Stimulated activated CD4-positive, alpha-beta T cell treated with anti-CD3 and anti-CD28 coated beads, Interleukin-4, amount 100 ng/mL, for 48 hours (primary cell): ENCODE measurements around the gene CSNK1E.
"Not testable (repeated sequence)": the region's sequence is repeated elsewhere in the genome, so short reads cannot be mapped to it uniquely, and the experiment has no call there.

Source experiments
- DNase-seq, 2 donors: peaks; one replicate each; pipeline ENCODE4 v3.0.0-alpha.2; 2020; ENCODE audit warnings: low read depth in 2 of 2

CSNK1E gene

DNA sequence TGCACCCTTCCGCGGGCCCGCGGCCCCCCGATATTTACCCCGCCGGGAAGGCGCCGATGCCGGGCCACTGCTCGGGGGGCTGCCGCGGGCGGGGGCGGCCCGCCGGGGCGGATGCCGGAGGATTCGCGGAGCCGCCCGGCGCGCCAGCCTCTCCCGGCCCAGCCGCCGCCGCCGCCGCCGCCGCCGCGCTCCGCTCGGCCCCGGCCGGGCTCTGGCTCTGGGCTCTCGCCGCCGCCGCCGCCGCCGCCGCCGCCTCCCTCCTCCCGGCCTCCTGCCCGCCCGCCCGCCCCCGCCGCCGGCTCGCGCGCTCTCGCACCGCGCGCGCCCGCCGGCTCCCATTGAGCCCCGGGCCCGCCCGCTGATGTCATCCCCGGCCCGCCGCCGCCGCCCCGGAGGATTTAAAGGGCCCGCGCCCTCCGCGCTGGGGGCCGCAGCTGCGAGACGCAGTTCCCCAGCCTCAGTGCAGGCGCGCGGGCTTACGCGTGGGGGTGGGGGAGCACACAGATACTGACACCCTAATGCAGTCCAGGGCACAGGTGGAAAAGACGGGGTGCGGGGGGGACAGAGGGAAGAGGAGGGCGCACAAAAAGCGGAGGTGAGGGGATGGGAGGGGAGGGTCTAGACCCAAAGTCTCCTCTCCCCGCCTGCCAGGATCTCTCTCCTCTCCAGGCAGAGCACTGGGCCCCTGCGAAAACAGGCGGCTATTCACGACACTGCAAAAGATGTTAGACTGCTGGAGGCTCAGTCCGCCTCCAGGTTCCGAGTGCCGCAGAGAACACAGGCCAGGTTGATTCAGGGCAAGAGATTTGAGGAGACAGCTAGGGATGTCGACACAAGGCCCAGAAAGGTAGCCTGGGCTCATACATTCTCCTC is at the start of gene CSNK1E:
Gene CSNK1E (minus strand): TSS at position 312 of the 873 bp plus-strand sequence. CDS start 3,276 bp downstream, outside the sequence.
- DNase-seq: peak; percentile 54 to 59

DNA sequence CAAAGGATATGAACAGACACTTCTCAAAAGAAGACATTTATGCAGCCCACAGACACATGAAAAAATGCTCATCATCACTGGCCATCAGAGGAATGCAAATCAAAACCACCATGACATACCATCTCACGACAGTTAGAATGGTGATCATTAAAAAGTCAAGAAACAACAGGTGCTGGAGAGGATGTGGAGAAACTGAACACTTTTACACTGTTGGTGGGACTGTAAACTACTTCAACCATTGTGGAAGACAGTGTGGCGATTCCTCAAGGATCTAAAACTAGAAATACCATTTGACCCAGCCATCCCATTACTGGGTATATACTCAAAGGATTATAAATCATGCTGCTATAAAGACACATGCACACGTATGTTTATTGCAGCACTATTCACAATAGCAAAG is 48.6 kb upstream of the CSNK1E start:
- DNase-seq: not testable (repeated sequence)

DNA sequence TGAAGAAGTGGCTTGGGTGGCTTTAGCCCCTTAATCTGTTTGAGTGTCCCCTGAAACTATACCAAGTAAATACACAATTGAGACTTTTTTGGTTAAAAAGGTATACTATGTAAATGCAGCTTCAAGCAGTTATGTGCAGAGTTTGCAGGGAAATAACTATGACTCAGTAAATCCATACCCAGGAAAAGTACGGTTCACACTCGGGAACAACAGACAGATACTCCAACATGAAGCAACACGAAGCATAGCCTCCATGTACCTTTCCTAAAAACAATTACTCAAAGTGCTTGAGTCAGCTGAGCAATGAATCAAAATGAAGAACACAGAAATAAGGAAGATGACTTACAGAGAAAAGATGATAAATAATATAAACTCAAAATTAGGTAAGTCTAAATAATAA is 47.9 kb upstream of the CSNK1E start:
- DNase-seq: not testable (repeated sequence)

DNA sequence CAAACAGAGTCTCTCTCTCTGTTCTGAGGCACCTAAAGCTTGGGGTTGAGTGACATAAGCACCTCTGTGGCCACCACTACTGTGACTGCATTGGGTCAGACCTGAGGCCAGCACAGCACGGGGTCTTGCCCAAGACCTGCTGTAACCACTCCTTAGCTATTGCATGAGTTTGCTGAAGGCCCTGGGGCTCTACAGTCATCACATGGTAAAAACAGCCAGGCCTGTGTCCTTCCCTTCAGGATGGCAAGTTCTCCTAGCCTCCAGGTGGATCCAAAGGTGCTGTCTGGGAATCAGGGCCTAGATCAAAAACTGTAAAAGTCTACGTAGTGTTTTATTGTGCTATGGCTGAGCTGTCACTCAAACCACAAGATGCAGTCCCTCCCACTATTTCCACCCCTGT is 43.3 kb upstream of the CSNK1E start:
- DNase-seq: not testable (repeated sequence)

DNA sequence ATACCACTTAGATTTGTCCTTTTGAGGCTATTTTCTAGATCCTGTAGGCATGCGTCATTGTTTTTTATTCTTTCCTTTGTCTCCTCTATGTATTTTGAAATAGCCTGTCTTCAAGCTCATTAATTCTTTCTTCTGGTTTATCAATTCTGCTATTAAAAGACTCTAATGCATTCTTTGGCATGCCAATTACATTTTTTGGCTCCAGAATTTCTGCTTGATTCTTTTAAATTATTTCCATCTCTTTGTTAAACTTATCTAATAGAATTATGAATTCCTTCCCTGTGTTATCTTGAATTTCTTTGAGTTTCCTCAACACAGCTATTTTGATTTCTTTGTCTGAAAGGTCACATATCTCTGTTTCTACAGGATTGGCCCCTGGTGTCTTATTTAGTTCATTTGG is 42.6 kb upstream of the CSNK1E start:
- not testable (repeated sequence) for DNase-seq

DNA sequence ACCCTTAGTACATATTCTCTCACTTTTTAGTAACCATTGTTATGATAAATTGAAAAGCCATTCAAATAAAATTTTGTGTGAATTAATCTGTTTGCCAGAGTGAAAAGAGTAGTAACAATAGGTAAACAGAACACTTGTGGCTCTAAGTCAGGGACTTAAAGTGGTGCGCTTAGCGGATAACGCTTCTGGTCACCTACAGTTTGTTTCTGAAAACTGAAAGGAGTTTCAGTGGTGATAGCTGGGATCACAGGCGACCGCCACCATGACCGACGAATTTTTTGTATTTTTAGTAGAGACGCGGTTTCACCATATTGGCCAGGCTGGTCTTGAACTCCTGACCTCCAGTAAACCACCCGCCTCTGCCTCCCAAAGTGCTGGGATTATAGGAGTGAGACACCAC is 40.7 kb upstream of the CSNK1E start:
- DNase-seq: not testable (repeated sequence)

DNA sequence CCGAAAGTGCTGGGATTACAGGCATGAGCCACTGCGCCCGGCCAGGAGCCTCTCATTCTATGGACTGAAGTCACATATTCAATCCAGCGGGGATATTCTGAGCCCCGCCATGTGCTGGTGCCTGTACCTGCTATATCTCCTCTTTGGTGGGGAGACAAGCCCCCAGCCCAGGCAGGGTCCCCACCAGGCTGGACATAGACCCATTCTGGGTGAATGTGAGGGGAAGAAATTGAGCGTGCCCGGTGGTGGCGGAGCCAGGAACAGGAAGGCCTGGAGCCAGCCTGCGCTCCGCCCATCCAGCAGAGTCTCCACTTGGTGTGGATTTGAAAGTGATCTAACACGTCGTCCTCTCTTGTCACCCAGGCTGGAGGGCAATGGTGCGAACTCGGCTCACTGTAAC is 38.0 kb upstream of the CSNK1E start:
- no peak for DNase-seq

DNA sequence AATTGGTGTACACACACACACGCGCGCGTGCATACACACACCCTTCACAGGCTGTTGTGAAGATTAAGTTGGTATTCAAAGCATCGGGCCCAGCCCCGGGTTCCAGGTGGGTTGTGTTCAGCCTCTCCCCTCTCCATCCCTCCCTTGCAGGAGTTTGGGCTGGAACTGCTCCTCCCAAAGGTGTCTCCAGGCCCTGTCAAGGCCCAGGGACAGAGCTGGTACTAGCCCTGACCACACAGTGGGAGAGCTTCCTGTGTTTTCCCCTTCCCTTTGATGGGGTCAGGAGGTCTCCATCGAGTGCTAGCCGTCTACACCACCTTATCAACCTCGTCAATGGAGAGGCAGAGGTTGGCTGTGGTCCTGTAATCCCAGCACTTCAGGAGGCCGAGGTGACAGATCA is 36.5 kb upstream of the CSNK1E start:
- no peak for DNase-seq

DNA sequence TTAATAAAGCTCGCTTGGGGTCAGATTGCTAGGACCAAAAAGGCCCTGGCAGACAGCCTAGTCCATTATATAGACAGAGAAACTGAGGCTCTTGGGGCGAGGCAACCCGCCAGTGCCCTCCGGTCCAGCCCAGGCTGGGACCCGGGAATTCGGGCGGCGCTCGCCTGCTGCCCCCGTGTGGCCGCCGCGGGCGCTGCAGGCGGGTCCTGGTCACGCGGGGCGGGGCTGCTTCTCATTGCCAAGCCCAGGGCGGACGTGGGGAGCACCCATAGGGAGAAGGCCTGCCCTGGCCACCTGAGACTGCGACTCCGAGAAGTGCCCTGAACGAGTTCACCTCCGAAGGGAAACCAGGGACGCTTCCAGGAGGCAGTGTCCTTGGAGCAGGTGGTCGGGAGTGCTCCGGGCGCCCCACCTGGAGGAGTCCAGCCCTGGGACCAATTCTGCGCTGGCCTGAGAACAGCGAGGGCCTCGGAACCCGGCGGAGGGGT is 36.0 kb upstream of the CSNK1E start:
- peak; percentile 39 to 67 for DNase-seq

DNA sequence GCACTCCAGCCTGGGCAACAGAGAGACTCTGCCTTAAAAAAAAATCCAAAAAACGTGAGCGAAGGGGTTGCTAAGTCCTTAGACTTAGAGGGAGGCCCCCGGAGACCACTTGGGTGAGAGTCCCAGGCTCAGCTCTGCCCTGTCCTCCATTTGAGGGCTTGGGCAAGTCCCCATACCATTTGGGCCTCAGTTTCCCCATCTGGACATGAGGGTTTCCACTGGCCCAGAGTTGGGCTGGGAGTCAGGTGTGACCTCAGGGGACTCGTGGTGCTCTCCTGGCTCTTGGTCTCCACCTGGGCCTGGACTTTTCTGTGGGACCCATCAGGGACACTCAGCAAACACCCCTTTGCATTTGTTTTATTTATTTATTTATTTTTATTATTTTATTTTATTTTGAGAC is 35.2 kb upstream of the CSNK1E start:
- DNase-seq: no peak

DNA sequence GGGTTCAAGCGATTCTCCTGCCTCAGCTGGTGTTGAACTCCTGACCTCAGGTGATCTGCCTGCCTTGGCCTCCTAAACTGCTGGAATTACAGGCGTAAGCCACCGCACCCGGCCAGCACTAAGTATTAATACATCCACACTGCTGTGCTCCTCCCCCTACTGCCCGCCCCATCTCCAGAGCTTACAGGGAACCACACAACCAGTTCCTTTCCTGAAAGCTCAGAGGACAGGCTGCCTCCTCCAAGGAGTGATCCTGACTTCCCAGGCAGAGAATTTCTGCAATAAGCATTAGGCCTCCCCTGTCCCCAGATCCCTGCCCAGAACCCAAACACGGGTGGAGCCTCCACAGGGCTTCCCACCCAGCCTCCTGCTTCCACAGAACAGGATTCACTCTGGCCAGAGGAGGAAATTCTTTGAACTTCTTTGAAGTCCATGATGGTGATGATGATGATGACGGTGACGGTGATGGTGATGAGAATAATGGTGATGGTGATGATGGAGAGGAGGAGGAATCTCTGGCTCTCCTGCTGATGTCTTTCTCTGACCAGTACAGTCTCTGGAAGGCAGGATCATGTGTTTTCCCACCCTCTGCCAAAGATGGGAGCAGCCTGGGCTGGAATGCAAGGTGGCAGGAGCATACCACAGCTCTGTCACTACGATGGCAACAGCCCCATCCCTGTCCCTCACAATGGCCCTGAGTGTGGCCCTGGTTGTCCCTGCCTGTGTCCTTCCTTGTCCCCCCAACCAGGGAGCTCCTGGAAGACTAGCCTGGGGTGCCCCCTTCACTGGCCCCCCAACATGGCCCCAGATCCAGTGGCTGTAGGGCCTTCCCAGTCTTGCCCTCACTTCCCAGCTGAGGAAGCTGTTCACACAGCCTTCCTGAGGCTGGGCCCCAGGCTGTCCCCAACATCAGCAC is 33.5 kb upstream of the CSNK1E start:
- no peak for DNase-seq

DNA sequence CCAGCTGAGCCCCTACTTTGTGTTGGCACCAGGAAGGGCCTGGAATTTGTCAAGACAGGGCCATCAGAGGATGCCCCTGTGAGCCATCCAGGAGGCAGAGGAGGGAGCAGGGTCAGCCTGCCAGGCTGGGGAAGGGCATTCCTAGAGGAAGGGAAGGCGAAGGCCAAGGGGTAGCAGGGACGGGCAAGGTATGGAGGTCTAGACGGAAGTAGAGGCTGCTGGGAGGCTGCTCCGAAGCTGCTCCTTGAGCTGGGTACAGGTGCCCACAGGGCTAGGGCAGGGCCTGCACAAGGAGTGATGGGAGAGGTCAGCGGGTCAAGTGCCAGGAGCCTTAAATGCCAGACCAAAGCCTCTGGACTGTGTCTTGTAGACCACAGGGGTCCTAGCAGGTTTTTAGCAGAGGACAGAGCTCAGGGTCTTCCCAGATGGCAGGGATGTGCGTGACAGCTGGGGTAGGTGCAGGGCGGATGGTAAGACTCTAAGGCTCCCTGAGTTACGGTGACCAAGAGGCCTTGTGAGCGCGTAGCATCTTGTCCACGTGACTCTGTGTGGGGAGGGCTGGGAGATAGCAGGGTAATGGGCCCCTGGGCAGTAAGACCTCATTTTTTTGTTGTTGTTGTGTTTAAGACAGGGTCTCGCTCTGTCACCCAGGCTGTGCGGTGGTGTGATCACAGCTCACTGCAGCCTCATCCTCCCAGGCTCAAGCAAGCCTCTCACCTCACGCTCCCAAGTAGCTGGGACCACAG is 31.7 kb upstream of the CSNK1E start:
- no peak for DNase-seq

DNA sequence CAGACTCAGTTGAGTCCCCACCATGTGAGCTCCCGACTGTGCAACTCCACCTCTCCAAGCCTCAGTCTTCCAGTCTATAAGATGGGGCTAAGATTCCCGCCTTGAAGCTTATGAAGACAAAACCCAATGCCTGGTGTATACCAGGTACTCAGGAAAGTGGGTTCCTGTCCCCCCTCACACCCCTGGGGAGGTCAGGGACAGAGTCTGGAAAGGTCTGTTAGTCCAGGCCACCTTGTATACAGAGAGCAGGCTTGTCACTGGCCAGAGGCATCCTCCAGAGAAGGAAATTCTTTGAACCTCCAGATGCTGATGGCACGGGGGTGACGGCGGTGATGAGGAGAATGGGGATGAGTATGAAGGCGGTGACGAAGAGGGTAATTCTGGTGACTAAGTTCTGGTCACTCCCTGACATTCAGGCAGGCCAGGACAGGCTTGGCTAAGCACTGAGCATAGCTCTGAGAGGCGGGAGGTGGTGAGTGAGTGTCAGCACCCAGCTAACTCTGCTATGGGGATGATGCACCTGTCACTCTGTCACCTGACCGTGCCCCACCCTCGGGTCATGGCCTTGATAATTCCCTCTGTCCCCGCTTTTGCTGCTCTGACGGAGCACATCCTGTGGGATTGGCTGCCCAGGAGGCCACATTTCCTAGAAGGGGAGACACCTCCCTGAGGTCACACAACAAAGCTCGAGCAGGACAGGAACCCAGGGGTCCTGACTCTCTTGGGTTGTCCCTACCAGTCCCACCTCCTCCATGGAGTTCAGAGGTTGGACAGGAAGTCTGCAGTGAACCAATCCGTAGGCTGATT is 30.9 kb upstream of the CSNK1E start:
- DNase-seq: no peak

DNA sequence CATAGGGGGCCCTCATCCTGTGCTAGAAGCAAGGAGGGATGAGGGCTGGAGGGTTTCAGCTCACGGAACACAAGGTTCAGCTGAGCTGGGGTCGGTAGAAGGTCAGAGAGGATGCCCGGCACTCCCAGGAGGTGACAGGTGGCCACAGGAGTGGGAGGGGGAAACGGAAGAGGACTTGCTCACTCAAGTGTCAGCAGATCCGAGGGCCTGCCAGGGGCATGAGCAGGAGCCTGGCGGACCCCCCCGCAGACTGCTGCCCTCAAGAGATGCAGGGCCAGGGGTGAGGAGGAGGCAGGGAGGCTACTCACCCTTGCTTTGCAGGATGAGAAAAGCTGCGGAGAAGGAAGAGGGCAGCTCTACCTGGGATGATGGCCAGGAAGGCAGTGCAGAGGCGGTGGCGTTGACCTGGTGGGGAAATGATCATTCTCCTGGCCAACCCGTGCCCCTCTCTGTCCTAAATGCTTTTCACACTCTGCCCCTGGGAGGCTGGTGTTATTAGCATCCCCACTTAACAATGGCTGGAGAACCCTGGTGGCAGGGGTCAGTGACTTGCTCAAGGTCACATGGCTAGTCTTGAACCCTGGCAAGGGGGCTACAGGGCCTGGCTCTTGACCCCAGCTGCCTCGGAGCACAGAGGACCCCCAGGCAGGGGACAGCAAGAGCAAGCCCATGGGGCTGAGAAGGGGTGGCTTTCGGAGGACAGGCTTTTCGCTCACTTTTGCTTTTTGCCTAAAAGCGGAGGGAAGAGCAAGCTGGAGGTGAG is 30.1 kb upstream of the CSNK1E start:
- DNase-seq: no peak

DNA sequence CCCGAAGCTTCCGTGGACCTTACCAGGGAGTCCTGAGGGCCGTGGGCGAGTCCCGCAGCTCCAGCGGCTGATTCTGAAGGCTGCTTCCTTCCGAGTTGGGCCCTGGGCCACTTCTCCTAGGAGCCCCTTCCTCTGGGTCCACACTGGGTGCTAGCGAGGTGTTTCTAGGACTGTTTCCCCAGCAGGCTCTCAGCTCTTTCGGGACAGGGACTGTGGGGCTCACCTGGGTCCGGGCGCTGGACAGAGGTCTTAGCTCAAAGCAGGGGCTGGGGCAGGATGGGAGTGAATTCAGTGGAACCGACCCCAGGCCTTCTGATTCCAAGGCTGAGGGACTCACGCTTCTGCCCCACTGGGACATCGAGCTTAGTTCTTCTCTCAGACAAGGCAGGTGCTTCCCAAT is 29.3 kb upstream of the CSNK1E start:
- DNase-seq: no peak

DNA sequence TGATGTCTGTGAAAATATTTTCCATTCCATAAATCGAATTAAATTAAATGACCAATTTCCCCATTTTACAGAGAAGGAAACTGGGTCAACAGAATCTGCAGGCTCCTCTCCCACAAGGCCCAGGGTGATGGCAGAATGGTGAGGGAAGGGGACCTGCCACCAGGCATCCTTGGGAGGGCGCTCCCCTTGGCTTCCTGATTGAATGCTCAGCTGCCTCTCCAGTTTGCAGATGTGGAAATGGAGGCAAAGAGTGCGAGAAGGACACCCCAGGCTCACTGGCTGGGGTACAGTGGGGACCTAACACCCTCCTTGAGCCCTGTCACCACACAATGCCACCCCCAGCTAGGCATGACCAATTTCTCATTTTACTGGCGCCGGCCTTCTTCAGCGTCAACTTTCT is 28.5 kb upstream of the CSNK1E start:
- no peak for DNase-seq

DNA sequence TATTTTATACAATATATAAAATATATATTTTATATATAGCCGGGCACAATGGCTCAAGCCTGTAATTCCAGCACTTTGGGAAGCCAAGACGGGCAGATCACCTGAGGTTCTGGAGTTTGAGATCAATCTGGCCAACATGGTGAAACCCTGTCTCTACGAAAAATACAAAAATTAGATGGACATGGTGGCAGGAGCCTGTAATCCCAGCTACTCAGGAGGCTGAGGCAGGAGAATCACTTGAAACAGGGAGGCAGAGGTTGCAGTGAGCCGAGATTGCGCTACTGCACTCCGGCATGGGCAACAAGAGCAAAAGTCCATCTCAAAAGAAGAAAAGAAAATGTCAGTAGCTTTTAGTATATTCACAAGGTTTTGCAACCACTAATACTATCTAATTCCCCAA is 22.7 kb upstream of the CSNK1E start:
- DNase-seq: not testable (repeated sequence)

DNA sequence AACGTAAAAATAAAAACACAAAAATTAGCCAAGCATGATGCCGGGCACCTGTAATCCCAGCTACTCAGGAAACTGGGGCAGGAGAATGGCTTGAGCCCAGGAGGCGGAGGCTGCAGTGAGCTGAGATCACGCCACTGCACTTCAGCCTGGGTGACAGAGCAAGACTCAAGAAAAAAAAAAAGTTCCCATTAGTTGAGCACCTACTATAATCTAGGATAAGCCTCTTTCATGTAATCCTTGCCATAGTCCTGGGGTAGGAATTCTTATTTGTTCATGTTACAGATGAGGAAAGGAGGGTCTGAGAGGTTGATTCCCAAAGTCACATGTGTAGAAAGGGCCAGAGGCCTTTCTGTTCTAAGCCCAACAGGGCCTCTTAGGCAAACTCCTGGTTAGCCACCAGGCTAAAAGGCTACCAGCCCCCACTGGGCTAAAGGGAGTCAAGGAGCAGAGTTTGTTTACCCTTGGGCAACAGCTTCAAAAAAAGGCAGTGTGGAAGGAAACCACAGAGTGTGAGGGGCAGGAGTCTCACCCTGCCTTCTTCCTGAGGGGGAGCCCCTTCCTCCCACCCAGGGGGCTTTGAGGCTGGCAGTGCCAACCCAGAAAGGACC is 21.6 kb upstream of the CSNK1E start:
- DNase-seq: no peak

DNA sequence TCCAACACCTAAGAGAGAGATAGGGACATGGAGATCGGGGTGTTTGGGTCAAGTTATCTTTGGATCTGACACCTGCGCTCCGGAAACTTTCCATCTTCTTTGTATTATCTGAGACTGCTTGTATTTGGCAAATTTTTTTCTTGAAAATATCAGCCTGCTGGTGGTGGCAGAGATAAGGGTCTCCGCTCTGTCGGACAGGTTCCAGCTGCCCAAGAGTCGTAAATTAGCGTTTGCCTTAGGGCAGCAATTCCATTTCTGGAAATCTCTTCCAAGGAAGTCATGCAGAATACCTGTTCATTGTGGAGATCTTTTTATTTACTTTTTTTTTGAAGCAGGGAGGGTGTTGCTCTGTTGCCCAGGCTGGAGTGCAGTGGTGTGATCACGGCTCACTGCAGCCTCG is 19.5 kb upstream of the CSNK1E start:
- no peak for DNase-seq

DNA sequence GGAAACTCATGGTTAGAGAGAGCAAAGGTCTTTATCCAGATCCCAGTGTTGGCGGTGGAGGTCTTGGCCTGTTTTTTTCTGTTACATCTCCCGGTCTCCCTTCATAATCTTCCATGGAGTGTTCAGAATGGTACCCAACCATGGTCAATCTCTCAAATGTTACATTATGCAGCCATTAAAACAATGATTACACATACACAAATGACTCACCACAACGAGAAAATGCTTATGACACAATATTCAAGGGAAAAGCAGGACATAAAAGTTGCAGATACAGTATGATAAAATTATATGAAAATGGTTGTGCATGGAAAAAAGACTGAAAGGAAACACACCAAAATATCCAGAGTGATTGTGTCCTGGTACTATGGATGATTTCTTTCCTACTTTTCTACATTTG is 17.8 kb upstream of the CSNK1E start:
- DNase-seq: no peak
